IPS-15b (cell line): ENCODE results near the gene ZNF792.
"Not testable (repeated sequence)": the region's sequence is repeated elsewhere in the genome, so short reads cannot be mapped to it uniquely, and the experiment has no call there.

Experiments
- H3K27me3 ChIP-seq: one replicate; pipeline ENCODE4 v1.6.1; 2013; ENCODE audit warnings: low read length; ENCODE audit not compliant: control insufficient read depth, insufficient read depth
- H3K36me3 ChIP-seq: one replicate; pipeline ENCODE4 v1.6.1; 2013; ENCODE audit warnings: low read length; ENCODE audit not compliant: control insufficient read depth, insufficient read depth
- H3K4me1 ChIP-seq: one replicate; pipeline ENCODE4 v1.6.1; 2013; ENCODE audit warnings: mild to moderate bottlenecking, low read length; ENCODE audit not compliant: control insufficient read depth, insufficient read depth
- H3K4me3 ChIP-seq: one replicate; pipeline ENCODE4 v1.5.1; 2013; ENCODE audit warnings: low read depth, low read length
- H3K9ac ChIP-seq: one replicate; pipeline ENCODE4 v1.6.1; 2013; ENCODE audit warnings: low read depth, mild to moderate bottlenecking, low read length
- H3K9me3 ChIP-seq: one replicate; pipeline ENCODE4 v1.6.1; 2013; ENCODE audit warnings: mild to moderate bottlenecking, low read length; ENCODE audit not compliant: control insufficient read depth, insufficient read depth

ZNF792 gene

GRCh38 chr19:34994643-34995541, 30.9 kb upstream of the ZNF792 start:
- Histone ChIP-seq H3K4me3 (no peak overlapping the region), H3K4me1 (peaks cover 9% of the 10 kb centered on the region), H3K27me3 (no peaks in the 10 kb centered on the region), H3K9ac (no peak overlapping the region), H3K9me3 (no peaks in the 10 kb centered on the region), H3K36me3 (no peaks in the 10 kb centered on the region)

DNA sequence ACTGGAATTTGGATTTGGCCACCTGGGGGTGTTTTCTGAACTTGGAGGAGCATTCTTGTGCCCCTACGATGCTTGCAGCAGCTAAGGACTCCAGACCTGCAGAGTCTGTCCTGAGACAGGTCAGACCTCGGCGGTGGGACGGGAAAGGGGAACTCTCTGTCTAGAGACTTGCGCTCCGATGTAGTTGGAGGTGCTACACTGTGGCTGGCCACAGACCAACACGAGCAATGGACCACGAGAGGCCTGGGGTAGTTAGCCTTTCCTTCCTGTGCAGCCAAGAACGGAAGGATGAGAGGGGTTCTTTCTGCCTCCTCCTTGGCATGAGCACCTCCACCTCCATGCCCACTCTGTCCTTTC, 30.2 kb upstream of the ZNF792 start:
- H3K36me3 ChIP-seq: no peaks in the 10 kb centered on the region
- H3K4me3 ChIP-seq: no peak overlapping the region
- peaks cover 9% of the 10 kb centered on the region for H3K4me1 ChIP-seq
- no peaks in the 10 kb centered on the region for H3K9me3 ChIP-seq
- no peaks in the 10 kb centered on the region for H3K27me3 ChIP-seq
- no peak overlapping the region for H3K9ac ChIP-seq

GRCh38 chr19:34992582-34992981, 28.6 kb upstream of the ZNF792 start:
- not testable (repeated sequence) for H3K9me3 ChIP-seq, H3K9ac ChIP-seq, H3K27me3 ChIP-seq, H3K36me3 ChIP-seq, H3K4me1 ChIP-seq, H3K4me3 ChIP-seq

GRCh38 chr19:34991542-34992333, 27.7 kb upstream of the ZNF792 start:
- Histone ChIP-seq H3K4me1 (no peaks in the 10 kb centered on the region), H3K4me3 (no peak overlapping the region), H3K27me3 (no peaks in the 10 kb centered on the region), H3K9me3 (no peaks in the 10 kb centered on the region), H3K36me3 (no peaks in the 10 kb centered on the region), H3K9ac (no peak overlapping the region)

GRCh38 chr19:34990578-34991192, 26.7 kb upstream of the ZNF792 start:
- Histone ChIP-seq H3K27me3 (no peaks in the 10 kb centered on the region), H3K4me3 (no peak overlapping the region), H3K4me1 (no peaks in the 10 kb centered on the region), H3K36me3 (no peaks in the 10 kb centered on the region), H3K9me3 (no peaks in the 10 kb centered on the region), H3K9ac (no peak overlapping the region)

DNA sequence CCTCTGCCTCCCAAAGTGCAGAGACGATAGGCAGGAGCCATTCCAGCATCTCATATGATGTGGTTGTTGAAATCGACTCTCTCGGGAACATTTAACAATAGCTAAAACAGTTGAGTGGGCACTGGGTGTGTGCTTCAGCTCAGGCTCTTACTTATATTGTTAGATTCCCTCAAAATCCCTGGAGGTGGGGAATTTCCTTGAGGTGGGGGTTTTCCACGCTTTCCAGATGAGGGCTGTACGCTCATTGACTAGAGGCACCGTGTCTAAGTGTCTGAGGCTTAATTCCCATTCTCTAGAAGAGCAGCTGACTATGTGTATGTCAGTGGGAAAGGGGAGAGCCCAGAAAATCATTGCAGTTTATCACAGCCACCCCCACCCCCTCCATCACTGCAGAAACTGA, 25.3 kb upstream of the ZNF792 start:
- H3K4me1 ChIP-seq: no peaks in the 10 kb centered on the region
- no peak overlapping the region for H3K9ac ChIP-seq

GRCh38 chr19:34988119-34988518, 24.1 kb upstream of the ZNF792 start:
- H3K36me3 ChIP-seq: no peaks in the 10 kb centered on the region
- no peak overlapping the region for H3K9ac ChIP-seq
- no peak overlapping the region for H3K4me3 ChIP-seq
- H3K4me1 ChIP-seq: no peaks in the 10 kb centered on the region
- H3K9me3 ChIP-seq: no peaks in the 10 kb centered on the region
- no peaks in the 10 kb centered on the region for H3K27me3 ChIP-seq

More for the DNA sequence above, 25.3 kb upstream of the ZNF792 start:
- no peaks in the 10 kb centered on the region for H3K9me3 ChIP-seq
- H3K27me3 ChIP-seq: no peaks in the 10 kb centered on the region
- H3K36me3 ChIP-seq: no peaks in the 10 kb centered on the region
- no peak overlapping the region for H3K4me3 ChIP-seq

GRCh38 chr19:34985249-34986022, 21.4 kb upstream of the ZNF792 start:
- no peaks in the 10 kb centered on the region for H3K27me3 ChIP-seq
- H3K9ac ChIP-seq: no peak overlapping the region
- no peaks in the 10 kb centered on the region for H3K9me3 ChIP-seq
- no peak overlapping the region for H3K4me3 ChIP-seq
- no peaks in the 10 kb centered on the region for H3K4me1 ChIP-seq
- H3K36me3 ChIP-seq: no peaks in the 10 kb centered on the region

- Histone ChIP-seq H3K9me3 (no peaks in the 10 kb centered on the region), H3K4me3 (no peak overlapping the region), H3K27me3 (no peaks in the 10 kb centered on the region), H3K4me1 (no peaks in the 10 kb centered on the region), H3K9ac (no peak overlapping the region), H3K36me3 (no peaks in the 10 kb centered on the region)
Measured at GRCh38 chr19:34984287-34984686, 20.3 kb upstream of the ZNF792 start.

DNA sequence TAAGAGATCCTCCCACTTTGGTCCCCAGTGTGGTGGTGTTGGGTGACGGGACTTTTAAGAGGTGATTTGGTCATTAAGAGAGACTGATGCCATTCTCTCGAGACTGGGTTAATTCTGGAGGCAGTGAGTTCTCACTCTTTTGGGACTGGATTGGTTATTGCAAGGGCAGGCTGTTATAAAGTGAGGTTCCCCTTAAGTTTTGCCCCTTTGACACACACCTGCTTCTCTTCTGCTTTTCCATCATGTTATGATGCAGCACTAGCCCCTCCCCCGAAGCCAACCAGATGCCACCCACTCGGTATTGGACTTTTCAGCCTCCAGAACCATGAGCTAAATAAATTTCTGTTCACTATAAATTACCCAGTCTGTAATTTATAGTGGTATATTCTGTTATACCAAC, 19.8 kb upstream of the ZNF792 start:
- Histone ChIP-seq H3K27me3 (no peaks in the 10 kb centered on the region), H3K4me3 (no peak overlapping the region), H3K9me3 (no peaks in the 10 kb centered on the region), H3K4me1 (no peaks in the 10 kb centered on the region), H3K9ac (no peak overlapping the region), H3K36me3 (no peaks in the 10 kb centered on the region)

DNA sequence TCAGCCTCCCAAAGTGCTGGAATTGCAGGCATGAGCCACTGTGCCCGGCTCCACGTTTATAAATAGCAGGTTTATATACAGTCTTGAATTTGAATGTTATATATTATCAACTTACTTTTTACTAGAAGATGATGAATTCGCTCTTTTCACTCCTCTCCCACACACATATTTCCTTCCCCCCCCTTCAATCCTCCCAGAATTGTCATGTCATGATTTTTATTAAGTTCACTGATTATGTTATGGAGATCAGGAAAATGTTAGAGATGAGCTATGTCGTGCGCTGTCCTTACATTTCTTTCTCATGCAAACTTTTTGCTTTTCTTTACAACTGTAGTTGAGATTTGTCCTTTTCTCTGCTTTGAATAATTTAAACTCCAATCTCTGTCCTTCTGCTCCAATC, 18.2 kb upstream of the ZNF792 start:
- no peak overlapping the region for H3K9ac ChIP-seq
- H3K36me3 ChIP-seq: no peaks in the 10 kb centered on the region

More for the DNA sequence above, 18.2 kb upstream of the ZNF792 start:
- Histone ChIP-seq H3K4me1 (no peaks in the 10 kb centered on the region), H3K4me3 (no peak overlapping the region), H3K27me3 (no peaks in the 10 kb centered on the region), H3K9me3 (no peaks in the 10 kb centered on the region)
